RWPE2 (cell line): ENCODE data around the gene SLC20A1.
"Not testable (repeated sequence)": the region's sequence is repeated elsewhere in the genome, so short reads cannot be mapped to it uniquely, and the experiment has no call there.

ENCODE experiments used
- ATAC-seq: fragments of 200-7000 bp; cut with Tn5 transposase; 3 replicates; pipeline ENCODE4 v1.9.1; 2021; ENCODE audit warnings: low read depth
- DNase-seq: peaks from one replicate; pipeline ENCODE4 v3.0.0-alpha.2; 2020; ENCODE audit warnings: low spot score
- H3K27ac ChIP-seq: fragments of 450-650 bp; 2 replicates; pipeline ENCODE4 v1.5.1; 2017; ENCODE audit warnings: mild to moderate bottlenecking; ENCODE audit not compliant: poor library complexity, severe bottlenecking
- H3K27me3 ChIP-seq: fragments of 250-450 bp; sonication (Bioruptor Pico); 2 replicates; pipeline ENCODE4 v1.5.1; 2021; ENCODE audit warnings: mild to moderate bottlenecking, moderate library complexity; ENCODE audit not compliant: insufficient read depth, poor library complexity, severe bottlenecking
- H3K36me3 ChIP-seq: fragments of 250-450 bp; sonication (Bioruptor Pico); 2 replicates; pipeline ENCODE4 v1.5.1; 2020; ENCODE audit warnings: low read depth, mild to moderate bottlenecking, moderate library complexity
- H3K4me1 ChIP-seq: fragments of 250-450 bp; sonication (Bioruptor Pico); 2 replicates; pipeline ENCODE4 v1.5.1; 2021; ENCODE audit warnings: mild to moderate bottlenecking, moderate library complexity; ENCODE audit not compliant: insufficient read depth, poor library complexity, severe bottlenecking
- H3K4me3 ChIP-seq: fragments of 250-450 bp; sonication (Bioruptor Pico); 2 replicates; pipeline ENCODE4 v1.5.1; 2021; ENCODE audit warnings: mild to moderate bottlenecking, moderate library complexity; ENCODE audit not compliant: severe bottlenecking
- H3K9me3 ChIP-seq: fragments of 250-450 bp; sonication (Bioruptor Pico); 2 replicates; pipeline ENCODE4 v1.5.1; 2021; ENCODE audit warnings: mild to moderate bottlenecking, moderate library complexity; ENCODE audit not compliant: severe bottlenecking
- CTCF ChIP-seq: fragments of 450-650 bp; IDR thresholded peaks from one replicate; pipeline ENCODE4 v1.5.1; 2017; ENCODE audit warnings: mild to moderate bottlenecking, moderate library complexity; ENCODE audit not compliant: poor library complexity, severe bottlenecking

SLC20A1 gene

GRCh38 chr2:112607680-112608438, 37.9 kb upstream of the SLC20A1 start:
- H3K36me3 ChIP-seq, result no peaks in the 10 kb centered on the region
- no peaks in the 10 kb centered on the region for H3K27me3 ChIP-seq
- DNase-seq (no peak), ATAC-seq (no peak)
- TF ChIP-seq CTCF, result no peak
- no peak overlapping the region for H3K4me3 ChIP-seq
- no peaks in the 10 kb centered on the region for H3K9me3 ChIP-seq
- H3K4me1 ChIP-seq, result no peaks in the 10 kb centered on the region
- H3K27ac ChIP-seq, result no peak overlapping the region

DNA sequence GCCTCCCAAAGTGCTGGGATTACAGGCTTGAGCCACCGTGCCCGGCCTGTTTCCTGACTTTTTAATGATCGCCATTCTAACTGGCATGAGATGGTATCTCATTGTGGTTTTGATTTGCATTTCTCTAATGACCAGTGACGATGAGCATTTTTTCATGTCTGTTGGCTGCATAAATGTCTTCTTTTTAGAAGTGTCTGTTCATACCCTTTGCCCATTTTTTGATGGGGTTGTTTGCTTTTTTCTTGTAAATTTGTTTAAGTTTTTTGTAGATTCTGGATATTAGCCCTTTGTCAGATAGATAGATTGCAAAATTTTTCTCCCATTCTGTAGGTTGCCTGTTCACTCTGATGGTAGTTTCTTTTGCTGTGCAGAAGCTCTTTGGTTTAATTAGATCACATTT, 36.4 kb upstream of the SLC20A1 start:
- not testable (repeated sequence) for H3K36me3 ChIP-seq, DNase-seq, H3K4me1 ChIP-seq, H3K9me3 ChIP-seq, H3K4me3 ChIP-seq, H3K27me3 ChIP-seq, ATAC-seq, H3K27ac ChIP-seq

DNA sequence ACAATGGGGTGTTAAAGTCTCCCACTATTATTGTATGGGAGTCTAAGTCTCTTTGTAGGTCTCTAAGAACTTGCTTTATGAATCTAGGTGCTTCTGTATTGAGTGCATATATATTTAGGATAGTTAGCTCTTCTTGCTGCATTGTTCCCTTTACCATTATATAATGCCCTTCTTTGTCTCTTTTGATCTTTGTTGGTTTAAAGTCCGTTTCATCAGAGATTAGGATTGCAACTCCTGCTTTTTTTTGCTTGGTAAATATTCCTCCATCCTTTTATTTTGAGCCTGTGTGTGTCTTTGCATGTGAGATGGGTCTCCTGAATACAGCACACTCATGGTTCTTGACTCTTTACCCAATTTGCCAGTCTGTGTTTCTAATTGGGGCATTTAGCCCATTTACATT, 33.5 kb upstream of the SLC20A1 start:
- H3K36me3 ChIP-seq, H3K4me1 ChIP-seq, DNase-seq, H3K9me3 ChIP-seq, H3K27ac ChIP-seq, H3K4me3 ChIP-seq, ATAC-seq, H3K27me3 ChIP-seq: not testable (repeated sequence)

DNA sequence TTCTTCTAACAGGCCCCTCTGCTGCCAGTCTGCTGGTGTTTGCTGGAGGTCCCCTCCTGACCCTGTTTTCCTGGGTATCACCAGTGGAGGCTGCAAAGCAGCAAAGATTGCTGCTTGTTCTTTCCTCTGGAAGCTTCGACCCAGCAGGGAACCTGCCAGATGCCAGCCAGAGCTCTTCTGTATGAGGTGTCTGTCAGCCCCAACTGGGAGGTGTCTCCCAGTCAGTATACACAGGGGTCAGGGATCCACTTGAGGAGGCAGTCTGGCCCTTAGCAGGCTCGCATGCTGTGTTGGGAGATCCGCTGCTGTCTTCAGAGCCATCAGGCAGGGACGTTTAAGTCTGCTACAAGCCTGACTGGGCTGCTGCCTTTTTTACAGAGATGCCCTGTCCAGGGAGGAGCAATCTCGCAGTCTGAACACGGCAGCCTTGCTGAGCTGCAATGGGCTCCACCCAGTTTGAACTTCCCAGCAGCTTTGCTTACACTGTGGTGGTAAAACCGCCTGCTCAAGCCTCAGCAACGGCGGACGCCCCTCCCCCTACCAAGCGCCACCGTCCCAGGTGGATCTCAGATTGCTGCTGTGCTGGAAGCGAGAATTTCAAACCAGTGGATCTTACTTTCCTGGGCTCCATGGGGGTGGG, 31.4 kb upstream of the SLC20A1 start:
- TF ChIP-seq CTCF, result no peak
- H3K4me3 ChIP-seq, result no peak overlapping the region
- ATAC-seq, result no peak

GRCh38 chr2:112615051-112615450, 30.7 kb upstream of the SLC20A1 start:
- H3K36me3 ChIP-seq, result no peaks in the 10 kb centered on the region
- no peaks in the 10 kb centered on the region for H3K9me3 ChIP-seq
- no peak overlapping the region for H3K27ac ChIP-seq
- H3K4me1 ChIP-seq, result no peaks in the 10 kb centered on the region
- ATAC-seq (no peak), DNase-seq (no peak)
- TF ChIP-seq CTCF, result no peak
- H3K4me3 ChIP-seq, result no peak overlapping the region
- H3K27me3 ChIP-seq, result no peaks in the 10 kb centered on the region

More for the DNA sequence above, 31.4 kb upstream of the SLC20A1 start:
- DNase-seq, result no peak
- no peak overlapping the region for H3K27ac ChIP-seq
- H3K27me3 ChIP-seq, result no peaks in the 10 kb centered on the region
- no peaks in the 10 kb centered on the region for H3K9me3 ChIP-seq
- no peaks in the 10 kb centered on the region for H3K36me3 ChIP-seq
- no peaks in the 10 kb centered on the region for H3K4me1 ChIP-seq

DNA sequence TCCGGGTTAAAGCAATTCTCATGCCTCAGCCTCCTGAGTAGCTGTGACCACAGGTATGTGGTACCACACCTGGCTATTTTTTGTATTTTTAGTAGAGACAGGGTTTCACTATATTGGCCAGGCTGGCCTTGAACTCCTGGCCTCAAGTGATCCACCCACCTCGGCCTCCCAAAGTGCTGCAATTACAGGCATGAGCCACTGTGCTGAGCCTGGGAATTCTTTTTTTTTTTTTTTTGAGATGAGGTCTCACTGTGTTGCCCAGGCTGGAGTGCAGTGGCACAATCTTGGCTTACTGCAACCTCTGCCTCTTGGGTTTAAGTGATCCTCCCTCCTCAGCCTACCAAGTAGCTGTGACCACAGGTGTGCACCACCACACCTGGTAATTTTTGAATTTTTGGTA, 29.9 kb upstream of the SLC20A1 start:
- not testable (repeated sequence) for ATAC-seq, DNase-seq, H3K9me3 ChIP-seq, H3K27me3 ChIP-seq, H3K4me1 ChIP-seq, H3K27ac ChIP-seq, H3K36me3 ChIP-seq, H3K4me3 ChIP-seq
